Parathyroid adenoma (tissue), 2 donors: ENCODE results near the gene EPHB1.

ENCODE experiments used
- H2AFZ ChIP-seq: fragments of 300-600 bp; sonication (generic); one replicate; pipeline ENCODE4 v1.7.0; 2017; ENCODE audit warnings: antibody characterized with exemption, mild to moderate bottlenecking
- H3K27ac ChIP-seq: fragments of 300-600 bp; sonication (generic); one replicate; pipeline ENCODE4 v1.7.0; 2017
- H3K27me3 ChIP-seq: fragments of 300-600 bp; sonication (generic); one replicate; pipeline ENCODE4 v1.7.0; 2017; ENCODE audit warnings: low read length; ENCODE audit not compliant: control insufficient read depth, insufficient read depth
- H3K36me3 ChIP-seq: fragments of 300-600 bp; sonication (generic); one replicate; pipeline ENCODE4 v1.7.0; 2017; ENCODE audit warnings: low read length; ENCODE audit not compliant: control insufficient read depth, insufficient read depth
- H3K4me1 ChIP-seq: fragments of 300-600 bp; sonication (generic); one replicate; pipeline ENCODE4 v1.7.0; 2017; ENCODE audit warnings: control low read depth
- H3K4me2 ChIP-seq: fragments of 300-600 bp; sonication (generic); one replicate; pipeline ENCODE4 v1.7.0; 2017; ENCODE audit warnings: low read length
- H3K4me3 ChIP-seq: fragments of 300-600 bp; sonication (generic); one replicate; pipeline ENCODE4 v1.7.0; 2017; ENCODE audit warnings: low read depth, low read length
- H3K79me2 ChIP-seq: fragments of 300-600 bp; sonication (generic); one replicate; pipeline ENCODE4 v1.7.0; 2017; ENCODE audit warnings: control low read depth
- H3K9ac ChIP-seq: fragments of 300-600 bp; sonication (generic); one replicate; pipeline ENCODE4 v1.7.0; 2017; ENCODE audit warnings: mild to moderate bottlenecking
- H3K9me3 ChIP-seq: fragments of 300-600 bp; sonication (generic); one replicate; pipeline ENCODE4 v1.7.0; 2017; ENCODE audit warnings: low read length; ENCODE audit not compliant: control insufficient read depth
- CTCF ChIP-seq: fragments of 300-600 bp; sonication (generic); IDR thresholded peaks from one replicate; pipeline ENCODE4 v1.7.0; 2017; ENCODE audit warnings: antibody characterized with exemption, mild to moderate bottlenecking
- donor health status: primary hyperparathyroidism.

EPHB1 gene

GRCh38 chr3:135081451-135081850 is 286.4 kb downstream of the EPHB1 start:
- H3K4me1 ChIP-seq: peaks cover 21% of the 10 kb centered on the region

GRCh38 chr3:135081856-135082434 is 286.9 kb downstream of the EPHB1 start:
- no peak for TF ChIP-seq CTCF
- no peak overlapping the region for H3K9ac ChIP-seq
- H3K27ac ChIP-seq: no peak overlapping the region
- no peak overlapping the region for H3K4me2 ChIP-seq
- H3K4me1 ChIP-seq: peaks cover 21% of the 10 kb centered on the region
- no peaks in the 10 kb centered on the region for H3K9me3 ChIP-seq
- no peaks in the 10 kb centered on the region for H3K27me3 ChIP-seq
- H3K36me3 ChIP-seq: no peaks in the 10 kb centered on the region
- no peak overlapping the region for H3K4me3 ChIP-seq
- no peaks in the 10 kb centered on the region for H3K79me2 ChIP-seq
- H2AFZ ChIP-seq: no peak overlapping the region

More at GRCh38 chr3:135081451-135081850, 286.4 kb downstream of the EPHB1 start:
- Histone ChIP-seq H3K79me2 (no peaks in the 10 kb centered on the region), H3K4me3 (no peak overlapping the region), H3K9ac (no peak overlapping the region), H3K9me3 (no peaks in the 10 kb centered on the region), H3K27ac (no peak overlapping the region), H2AFZ (no peak overlapping the region), H3K27me3 (no peaks in the 10 kb centered on the region), H3K36me3 (no peaks in the 10 kb centered on the region), H3K4me2 (no peak overlapping the region)
- no peak for TF ChIP-seq CTCF

GRCh38 chr3:135082706-135083105 is 287.6 kb downstream of the EPHB1 start:
- Histone ChIP-seq H3K4me3 (no peak overlapping the region), H3K79me2 (no peaks in the 10 kb centered on the region), H3K9me3 (no peaks in the 10 kb centered on the region), H3K36me3 (no peaks in the 10 kb centered on the region), H3K27me3 (no peaks in the 10 kb centered on the region), H3K4me2 (no peak overlapping the region), H2AFZ (no peak overlapping the region), H3K27ac (no peak overlapping the region), H3K4me1 (peaks cover 21% of the 10 kb centered on the region), H3K9ac (no peak overlapping the region)
- no peak for TF ChIP-seq CTCF

GRCh38 chr3:135083179-135083578 is 288.1 kb downstream of the EPHB1 start:
- no peak overlapping the region for H3K4me3 ChIP-seq
- H2AFZ ChIP-seq: no peak overlapping the region
- H3K36me3 ChIP-seq: no peaks in the 10 kb centered on the region
- H3K9ac ChIP-seq: no peak overlapping the region
- H3K4me1 ChIP-seq: peaks cover 23% of the 10 kb centered on the region
- H3K4me2 ChIP-seq: no peak overlapping the region
- no peaks in the 10 kb centered on the region for H3K27me3 ChIP-seq
- H3K27ac ChIP-seq: no peak overlapping the region
- TF ChIP-seq CTCF: no peak
- no peaks in the 10 kb centered on the region for H3K9me3 ChIP-seq
- no peaks in the 10 kb centered on the region for H3K79me2 ChIP-seq

GRCh38 chr3:135083756-135084155 is 288.7 kb downstream of the EPHB1 start:
- H3K27ac ChIP-seq: no peak overlapping the region

More at GRCh38 chr3:135083756-135084155, 288.7 kb downstream of the EPHB1 start:
- TF ChIP-seq CTCF: no peak
- Histone ChIP-seq H3K4me2 (no peak overlapping the region), H3K79me2 (no peaks in the 10 kb centered on the region), H3K9me3 (no peaks in the 10 kb centered on the region), H3K4me3 (no peak overlapping the region), H3K9ac (no peak overlapping the region), H2AFZ (no peak overlapping the region), H3K4me1 (peaks cover 23% of the 10 kb centered on the region), H3K36me3 (no peaks in the 10 kb centered on the region), H3K27me3 (no peaks in the 10 kb centered on the region)
